GM19328 (cell line): ENCODE results near the gene ZNF827.

Experiments used
- ATAC-seq: cut with Tn5 transposase; IDR thresholded peaks from one replicate; pipeline ENCODE4 v1.9.1; 2021; ENCODE audit warnings: mild to moderate bottlenecking, moderate library complexity; ENCODE audit not compliant: unreplicated experiment

The ZNF827 gene, protein sequence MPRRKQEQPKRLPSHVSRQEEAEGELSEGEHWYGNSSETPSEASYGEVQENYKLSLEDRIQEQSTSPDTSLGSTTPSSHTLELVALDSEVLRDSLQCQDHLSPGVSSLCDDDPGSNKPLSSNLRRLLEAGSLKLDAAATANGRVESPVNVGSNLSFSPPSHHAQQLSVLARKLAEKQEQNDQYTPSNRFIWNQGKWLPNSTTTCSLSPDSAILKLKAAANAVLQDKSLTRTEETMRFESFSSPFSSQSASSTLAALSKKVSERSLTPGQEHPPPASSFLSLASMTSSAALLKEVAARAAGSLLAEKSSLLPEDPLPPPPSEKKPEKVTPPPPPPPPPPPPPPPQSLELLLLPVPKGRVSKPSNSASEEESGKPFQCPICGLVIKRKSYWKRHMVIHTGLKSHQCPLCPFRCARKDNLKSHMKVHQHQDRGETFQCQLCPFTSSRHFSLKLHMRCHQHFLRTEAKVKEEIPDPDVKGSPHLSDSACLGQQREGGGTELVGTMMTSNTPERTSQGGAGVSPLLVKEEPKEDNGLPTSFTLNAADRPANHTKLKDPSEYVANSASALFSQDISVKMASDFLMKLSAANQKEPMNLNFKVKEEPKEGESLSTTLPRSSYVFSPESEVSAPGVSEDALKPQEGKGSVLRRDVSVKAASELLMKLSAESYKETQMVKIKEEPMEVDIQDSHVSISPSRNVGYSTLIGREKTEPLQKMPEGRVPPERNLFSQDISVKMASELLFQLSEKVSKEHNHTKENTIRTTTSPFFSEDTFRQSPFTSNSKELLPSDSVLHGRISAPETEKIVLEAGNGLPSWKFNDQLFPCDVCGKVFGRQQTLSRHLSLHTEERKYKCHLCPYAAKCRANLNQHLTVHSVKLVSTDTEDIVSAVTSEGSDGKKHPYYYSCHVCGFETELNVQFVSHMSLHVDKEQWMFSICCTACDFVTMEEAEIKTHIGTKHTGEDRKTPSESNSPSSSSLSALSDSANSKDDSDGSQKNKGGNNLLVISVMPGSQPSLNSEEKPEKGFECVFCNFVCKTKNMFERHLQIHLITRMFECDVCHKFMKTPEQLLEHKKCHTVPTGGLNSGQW

DNA sequence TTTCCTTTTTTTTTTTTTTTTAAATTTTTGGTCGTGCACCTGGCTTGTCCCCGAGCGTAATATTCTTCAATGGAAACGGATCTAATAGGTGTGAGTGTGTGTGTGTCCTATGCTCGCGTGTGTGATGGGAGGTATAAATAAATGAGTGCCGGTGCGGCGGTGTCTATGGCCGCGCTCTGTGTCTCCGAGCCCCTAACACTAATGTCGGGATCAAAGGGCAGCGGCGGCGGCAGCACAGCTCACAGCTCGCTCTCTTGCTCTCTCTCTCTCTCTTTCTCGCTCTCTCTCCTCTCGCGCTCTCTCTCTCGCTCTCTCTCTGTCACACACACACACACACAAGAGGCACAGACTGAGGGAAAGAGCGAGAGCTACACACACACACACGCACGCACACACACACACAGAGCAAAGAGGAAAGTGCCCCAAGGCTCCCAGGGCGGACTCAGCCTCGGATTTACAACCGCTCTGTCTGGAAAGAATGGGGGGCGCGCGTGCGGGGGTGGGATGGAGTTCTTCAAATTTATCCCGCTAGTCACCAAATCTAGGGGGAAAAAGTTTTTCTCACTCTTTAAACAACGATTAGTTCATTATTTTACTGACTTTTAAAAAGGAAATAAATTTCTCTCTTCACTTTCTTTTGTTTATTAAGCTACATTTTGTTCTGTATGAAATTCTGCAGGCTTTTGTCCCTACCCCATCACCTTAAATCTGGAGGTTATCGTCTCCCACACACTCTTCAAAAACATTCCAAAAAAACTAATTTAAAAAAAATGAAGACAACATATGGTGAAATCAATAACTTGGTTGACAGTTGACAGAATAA lies at the start of gene ZNF827:
Gene ZNF827 (minus strand): TSS at position 206 of the 823 bp plus-strand sequence. CDS start 416 bp downstream, outside the sequence.
- peak; percentile 31 for ATAC-seq

DNA sequence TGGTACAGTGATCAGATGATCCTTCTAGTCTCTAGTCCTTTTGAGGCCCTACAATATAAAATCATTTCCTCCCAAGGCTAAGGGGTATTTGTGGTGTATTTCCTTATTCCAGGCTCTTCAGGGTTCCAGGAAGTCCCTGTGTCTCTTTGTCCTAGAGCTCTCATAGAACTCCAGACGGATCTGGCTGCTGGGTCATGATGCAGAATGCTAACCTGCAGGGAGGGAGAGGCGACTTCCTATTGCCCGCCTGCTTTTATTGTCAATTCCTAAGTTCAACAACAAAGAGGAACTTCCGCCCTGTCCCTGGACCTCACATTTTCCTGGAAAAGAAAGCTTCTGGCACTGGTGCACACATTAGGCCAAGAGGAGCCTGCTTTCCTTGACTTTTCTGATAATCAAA lies 45.9 kb upstream of the ZNF827 start:
- ATAC-seq: no peak

DNA sequence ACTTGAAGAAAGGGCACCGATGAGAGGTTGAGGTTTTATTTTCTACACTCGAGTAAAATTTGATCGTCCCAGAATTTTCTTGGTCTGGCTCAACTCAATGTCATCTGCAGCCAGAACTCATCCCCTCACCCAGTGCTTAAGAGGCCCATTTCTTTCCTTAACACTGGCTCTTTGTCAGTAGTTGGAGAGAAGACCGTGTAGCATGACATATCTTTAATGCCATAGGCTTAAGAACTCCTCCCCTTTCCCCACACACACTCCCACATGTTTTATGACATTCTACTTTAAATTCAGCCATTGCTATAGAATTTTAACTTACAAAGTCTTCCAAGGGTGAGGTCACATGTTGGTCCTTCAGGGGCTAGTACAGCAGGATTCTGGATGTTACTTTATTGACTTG lies 44.2 kb upstream of the ZNF827 start:
- ATAC-seq: no peak

DNA sequence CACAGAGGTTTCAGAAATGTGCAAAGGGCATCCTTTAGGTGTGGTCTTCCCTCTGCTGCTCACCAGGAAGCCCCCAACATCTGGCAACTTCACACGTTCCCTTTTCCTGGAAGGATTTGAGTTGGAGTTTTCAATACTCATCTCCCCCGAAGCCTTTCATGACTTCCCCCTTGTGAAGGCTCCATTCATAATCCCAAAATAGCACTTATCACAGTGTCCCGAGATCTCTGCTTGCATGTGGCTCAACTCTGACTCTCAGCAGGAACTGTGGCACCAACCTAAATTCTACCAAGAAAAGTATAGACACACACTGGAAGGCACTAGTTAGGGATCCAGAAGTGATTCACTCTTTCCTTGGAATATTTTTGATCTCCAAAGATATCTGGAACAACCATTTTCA lies 40.5 kb upstream of the ZNF827 start:
- no peak for ATAC-seq

DNA sequence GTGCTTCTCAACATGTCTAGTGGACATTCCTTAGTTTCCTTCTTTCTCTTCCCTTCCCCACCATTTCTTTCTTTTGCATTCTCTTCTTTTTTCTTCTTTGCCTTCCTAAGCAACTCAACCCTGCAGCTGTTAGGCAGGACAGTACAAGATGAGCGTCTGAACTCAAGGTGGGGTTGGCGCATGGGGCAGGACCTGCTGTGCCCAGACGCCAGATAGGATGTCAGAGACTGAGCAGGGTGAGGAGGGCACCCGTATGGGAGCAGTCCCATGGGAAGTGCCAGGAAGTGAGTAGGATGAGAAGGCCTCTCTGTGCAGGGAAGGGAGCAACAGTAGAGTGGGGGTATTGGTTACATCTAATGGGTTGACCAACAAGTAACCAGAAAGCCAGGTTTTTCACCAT lies 38.1 kb upstream of the ZNF827 start:
- ATAC-seq: no peak

DNA sequence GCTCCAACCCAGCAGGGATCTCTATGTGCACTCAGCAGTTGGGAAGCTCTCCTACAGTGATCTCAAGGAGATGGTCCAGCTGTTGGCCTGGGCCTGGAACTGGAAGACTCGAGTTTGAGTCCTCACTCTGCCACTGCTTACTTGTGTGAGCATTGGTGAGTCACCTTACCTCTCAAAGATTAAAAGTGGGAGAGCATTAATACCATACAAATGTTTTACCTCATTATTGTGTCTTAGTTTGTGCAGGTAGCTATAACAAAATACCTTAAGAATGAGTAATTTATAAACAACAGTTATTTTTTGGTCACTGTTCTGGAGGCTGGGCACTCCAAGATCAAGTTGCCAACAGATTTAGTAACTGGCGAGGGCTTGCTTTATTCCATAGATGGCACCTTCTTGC lies 21.4 kb upstream of the ZNF827 start:
- ATAC-seq: no peak

DNA sequence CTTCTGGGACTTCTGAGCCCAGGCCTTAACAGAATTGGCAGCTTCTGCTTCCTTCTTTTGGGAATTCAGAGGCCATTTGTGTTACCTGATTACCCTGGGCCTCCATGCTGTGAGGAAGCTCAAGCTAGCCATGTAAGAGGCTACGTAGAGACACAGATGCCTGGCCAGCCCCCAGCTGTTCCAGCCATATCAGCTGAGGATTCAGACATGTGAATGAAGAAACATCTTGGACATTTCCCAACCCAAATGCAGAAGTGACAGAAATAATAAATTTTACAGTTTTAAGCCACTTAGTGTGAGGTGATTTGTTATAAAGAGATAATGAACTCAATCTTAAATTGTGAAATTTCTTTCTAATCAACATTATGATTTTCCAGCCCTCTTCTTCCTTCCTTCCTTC lies 18.7 kb upstream of the ZNF827 start:
- no peak for ATAC-seq

DNA sequence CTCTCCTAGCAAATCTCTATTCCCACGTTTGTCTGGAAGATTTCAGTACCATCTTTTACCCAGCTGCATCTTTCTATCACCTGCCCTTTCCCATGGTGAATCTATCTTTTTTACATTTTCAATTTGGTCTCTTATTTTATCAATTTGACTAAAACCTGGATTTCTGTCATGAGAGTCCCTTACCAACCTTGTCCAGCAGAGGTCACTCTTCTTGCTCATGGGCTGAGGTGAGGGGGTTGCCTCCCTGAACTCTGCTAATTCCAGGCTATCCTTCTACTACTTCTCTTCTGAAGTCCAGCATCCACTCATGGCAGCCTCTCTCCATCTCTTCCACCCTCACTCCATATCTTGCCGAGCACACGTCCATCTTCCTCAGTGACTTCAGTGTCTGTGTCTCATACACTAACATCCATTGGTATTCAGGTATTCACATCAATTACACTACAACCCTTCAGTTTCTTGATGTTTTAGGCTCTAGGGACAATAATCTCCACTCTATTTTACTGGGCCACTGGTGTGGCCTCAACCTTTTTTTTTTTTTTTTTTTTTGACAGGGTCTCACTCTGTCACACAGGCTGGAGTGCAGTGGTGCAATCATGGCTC lies 17.8 kb upstream of the ZNF827 start:
- ATAC-seq: no peak

DNA sequence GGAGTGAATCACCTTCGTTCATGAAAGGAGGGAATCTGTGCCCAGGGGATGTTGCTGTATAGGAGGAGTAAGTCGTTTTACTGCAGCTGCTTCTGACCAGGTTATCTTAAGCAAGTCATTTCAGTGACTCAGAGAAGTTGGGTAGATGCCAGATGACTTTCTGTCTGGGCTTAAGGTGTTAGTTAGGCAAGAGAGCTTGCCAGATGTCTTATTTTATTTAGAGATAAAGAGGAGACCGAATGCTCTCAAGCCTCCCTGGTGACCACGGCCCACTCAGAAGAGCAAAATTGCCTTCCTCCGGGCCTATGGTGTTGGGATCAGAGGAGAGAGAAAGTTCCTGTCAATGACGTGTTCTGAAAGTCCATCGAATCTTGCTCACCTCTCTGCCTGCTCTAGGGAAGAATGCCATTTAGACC lies 16.3 kb upstream of the ZNF827 start:
- no peak for ATAC-seq

DNA sequence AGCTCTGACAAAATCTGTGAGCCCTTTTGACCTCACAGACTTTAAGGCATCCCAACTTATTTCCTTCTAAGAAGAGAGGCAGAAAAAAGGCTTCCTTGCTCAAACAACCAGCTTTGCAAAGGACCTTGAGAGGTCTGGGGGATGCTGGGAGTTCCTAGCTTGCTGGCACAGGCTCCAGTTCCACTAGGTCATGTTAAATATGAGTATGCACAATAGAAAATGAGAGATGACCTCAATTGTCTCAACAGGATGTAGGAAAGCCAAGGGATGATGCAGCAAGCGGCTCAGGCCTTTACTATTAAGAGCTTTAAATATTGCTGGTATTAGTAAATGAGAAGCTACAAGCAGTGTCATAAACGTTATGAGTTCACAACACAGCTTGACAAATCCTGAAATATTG lies 13.3 kb upstream of the ZNF827 start:
- no peak for ATAC-seq

DNA sequence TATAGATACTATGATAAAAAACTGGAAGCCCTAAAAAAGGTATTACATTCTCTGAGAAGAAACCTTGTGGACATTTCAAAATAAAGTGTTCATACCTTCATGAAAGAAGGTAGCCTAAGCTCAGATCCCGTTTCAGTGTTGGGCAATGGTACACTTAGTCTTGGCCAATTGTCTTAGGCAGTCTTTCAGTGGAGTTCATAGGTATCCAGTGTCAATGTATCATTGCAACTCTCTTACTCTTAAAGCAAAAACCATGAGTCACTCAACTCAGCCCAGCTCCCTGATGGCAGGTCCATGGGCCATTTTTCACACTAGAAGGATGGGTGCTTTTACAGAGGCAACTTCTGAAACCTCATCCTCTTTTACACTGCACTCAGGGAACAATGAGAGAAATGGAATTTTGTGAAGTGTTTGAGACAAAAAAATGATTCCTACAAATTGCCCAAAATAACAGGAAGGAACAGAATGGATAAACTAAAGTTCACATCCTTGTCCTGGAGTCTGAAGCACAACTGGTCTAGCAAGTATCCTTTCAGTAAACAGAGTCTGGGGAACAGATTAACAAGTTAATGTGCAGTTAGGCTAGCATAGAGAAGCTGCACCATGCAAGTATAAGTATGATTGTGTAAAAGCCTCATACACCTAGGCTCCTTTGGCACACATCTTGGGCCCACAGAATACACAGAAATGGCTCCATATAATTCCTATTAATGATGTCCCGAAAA lies 7.0 kb upstream of the ZNF827 start:
- no peak for ATAC-seq

DNA sequence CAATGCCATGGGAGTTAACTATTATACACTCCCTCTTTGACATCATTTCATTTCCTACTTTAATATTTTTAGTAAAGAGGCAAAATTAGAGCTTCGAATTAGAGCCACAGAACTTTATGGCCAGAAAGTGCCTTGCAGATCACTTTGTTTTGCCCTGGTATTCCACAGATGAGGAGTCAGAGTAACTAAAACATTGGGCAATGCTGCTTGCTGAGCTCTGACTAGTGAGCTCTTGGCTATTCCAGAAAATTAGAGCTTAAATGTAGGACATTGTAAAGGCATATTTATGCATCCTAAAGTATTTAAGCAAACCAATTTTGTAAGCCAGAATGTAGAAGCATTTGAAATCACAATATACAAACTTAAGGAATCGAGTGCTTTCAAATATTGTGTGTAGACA lies 6.3 kb upstream of the ZNF827 start:
- no peak for ATAC-seq

DNA sequence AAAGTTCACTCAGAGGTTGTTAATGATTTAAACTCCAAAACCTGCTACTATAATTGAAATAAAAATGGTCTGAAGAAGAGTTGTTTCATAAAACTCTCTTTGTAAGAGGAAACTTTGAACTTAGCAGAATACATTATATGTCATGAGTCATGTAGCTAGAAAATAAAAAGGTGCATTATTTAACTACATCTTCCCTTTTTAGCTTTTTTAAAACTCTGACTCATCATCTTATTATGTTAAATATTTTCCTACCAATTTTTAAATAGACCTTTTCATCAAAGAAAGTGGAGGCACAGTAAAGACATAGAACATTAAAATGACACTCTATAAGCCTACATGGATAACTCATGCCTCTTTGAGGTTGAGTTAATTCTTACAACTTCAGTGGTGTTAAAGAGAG lies 1.2 kb upstream of the ZNF827 start:
- ATAC-seq: no peak

DNA sequence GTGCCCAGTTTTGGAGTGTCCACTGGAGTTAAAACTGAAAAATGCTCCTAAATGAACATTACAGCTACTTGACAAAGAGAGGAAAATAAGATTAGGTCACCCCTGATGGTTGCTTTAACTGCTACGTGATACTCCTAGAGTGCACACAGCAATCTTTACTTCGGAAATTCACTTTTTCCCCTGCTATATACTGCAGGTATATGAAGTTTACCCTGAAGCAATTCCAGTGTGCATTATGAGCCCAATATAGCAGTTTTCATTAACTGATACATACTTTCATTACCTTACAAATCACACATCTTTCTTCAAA lies 773 bp upstream of the ZNF827 start:
- no peak for ATAC-seq

DNA sequence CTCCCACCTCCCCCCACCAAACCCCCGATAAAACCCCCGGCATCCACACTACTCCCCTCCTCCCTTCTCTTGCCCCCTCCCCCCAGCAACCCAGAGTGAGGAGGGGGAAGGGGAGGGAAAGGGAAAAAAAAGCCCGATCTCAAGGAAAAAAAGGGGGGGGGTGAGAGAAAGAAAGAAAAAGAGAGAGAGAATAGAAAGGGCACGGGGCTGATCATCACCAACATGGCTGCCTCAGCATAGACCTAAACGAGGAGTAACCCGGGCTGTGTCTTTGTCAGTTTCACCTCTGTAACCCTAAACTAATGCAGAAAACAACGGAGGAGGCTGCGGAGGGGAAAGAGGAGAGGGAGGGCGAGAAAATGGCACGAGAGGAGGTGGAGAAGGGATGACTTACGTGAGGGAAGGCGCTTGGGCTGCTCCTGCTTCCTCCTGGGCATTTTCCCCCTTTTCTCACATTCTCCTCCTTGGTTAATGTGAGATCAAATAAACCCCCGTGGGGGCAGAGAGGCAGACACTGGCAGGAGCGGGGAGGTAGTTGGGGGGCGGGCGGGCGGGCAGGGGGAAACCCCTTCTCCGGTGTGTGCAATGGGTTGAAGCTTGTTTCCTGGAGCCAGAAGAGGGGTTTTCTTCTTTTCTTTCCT lies 532 bp downstream of the ZNF827 start:
- no peak for ATAC-seq

DNA sequence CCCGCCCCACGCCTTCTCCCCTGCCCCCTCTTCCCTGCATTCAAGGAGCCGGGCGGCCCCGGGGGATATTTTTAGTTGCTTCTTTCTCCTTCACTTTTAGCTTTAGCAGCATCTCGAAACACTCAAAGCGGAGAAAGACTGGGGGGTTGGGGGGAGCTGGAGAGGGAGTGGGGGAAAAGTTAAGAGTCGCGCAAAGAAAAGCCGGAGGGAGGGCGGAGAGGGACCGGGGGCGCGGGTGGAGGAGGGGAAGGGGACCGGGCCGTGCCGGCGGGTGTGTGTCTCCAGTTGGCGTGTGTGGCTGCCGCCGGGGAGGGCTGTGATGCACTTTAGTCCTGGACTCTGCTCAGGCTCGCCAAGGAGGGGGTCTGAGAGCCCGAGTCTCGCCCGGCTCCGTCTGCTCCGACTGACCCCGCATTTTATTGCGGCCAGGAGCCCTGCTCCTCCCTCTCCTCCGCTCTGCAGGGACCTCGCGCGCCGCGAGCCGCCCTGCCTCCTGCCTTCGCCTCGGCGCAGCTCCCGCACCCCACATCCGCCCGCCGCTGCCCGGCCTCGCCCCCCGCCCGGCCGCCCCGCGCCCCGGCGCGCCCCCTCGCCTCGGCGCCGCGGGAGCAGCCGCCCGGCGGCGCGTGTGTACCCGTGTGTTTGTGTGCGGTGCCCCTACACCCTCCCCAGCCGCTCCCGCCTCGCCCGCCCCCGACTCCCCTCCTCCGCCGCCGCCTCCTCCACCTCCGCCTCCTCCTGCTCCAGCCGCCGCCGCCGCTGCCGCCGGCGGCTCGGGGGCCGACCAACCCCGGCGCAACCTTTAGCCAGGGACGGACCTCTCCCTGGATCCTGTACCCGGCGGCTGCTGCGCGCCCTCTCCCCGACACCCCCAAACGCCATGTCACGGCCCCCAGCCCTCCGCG lies 1.4 kb downstream of the ZNF827 start:
- ATAC-seq: no peak

DNA sequence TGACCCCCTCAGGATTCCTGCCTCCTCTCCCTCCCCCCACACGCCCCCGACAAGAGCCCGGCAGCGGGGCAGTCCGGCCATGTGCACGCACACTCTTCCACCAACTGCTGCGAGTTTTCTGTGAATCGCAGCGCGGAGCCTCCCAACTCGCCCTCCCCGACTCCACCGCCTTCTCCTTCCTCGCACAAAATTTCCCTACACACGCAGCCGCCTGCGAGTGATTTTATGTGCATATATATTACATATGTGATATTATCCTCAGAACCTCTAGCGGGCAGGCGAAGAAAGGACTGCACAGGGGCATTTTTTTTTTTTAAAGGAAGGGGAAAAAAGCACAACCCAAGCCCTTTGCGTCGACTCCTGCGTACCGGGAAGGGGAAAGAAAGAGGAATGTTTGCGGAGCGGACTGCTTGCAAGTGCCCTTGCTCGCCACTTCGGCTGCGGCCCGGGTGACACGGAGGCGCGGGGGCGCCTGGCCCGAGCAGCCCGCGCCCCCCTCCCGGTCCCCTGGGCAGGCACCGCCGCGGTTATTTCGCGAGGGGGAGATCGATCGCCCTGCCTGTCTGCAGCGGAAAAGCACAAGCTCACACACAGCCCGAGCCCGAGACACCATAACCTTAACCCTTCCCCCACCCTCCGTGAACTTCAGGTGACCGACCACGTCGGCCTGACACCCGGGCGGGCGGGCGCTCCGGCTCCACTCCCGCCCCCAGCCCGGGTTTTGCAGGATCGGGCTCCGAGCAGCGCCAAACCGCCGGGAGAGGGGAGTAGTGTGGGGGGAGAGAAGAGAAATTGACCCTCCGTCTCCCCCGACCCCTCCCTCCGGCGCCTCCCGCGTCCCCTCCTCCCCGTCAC lies 2.3 kb downstream of the ZNF827 start:
- peak; percentile 43 for ATAC-seq
